Activated CD4-positive, alpha-beta T cell treated with anti-CD3 and anti-CD28 coated beads for 1 hour (primary cell): ENCODE results near the gene PAM16.
A peak's percentile ranks its signal among the peaks of the same experiment; 100 is the strongest.

Experiments used
- DNase-seq: peaks from one replicate; pipeline ENCODE4 v3.0.0-alpha.2; 2020

The PAM16 gene

GRCh38 chr16:4332623-4333307, 18.4 kb downstream of the PAM16 start:
- DNase-seq: no peak

- no peak for DNase-seq
Measured at GRCh38 chr16:4332083-4332482, 19.0 kb downstream of the PAM16 start.

GRCh38 chr16:4330277-4330874, 20.7 kb downstream of the PAM16 start:
- peak; percentile 57 for DNase-seq

- no peak for DNase-seq
Measured at GRCh38 chr16:4328782-4329775, 22.0 kb downstream of the PAM16 start.

GRCh38 chr16:4328046-4328781, 22.9 kb downstream of the PAM16 start:
- peak; percentile 44 for DNase-seq

- no peak for DNase-seq
Measured at GRCh38 chr16:4327386-4328045, 23.6 kb downstream of the PAM16 start.

- DNase-seq: no peak
Measured at GRCh38 chr16:4325253-4325758, 25.8 kb downstream of the PAM16 start.

- no peak for DNase-seq
Measured at GRCh38 chr16:4324492-4325252, 26.4 kb downstream of the PAM16 start.

- no peak for DNase-seq
Measured at GRCh38 chr16:4323845-4324488, 27.2 kb downstream of the PAM16 start.

- no peak for DNase-seq
Measured at GRCh38 chr16:4323071-4323844, 27.9 kb downstream of the PAM16 start.

- DNase-seq: no peak
Measured at GRCh38 chr16:4322121-4323052, 28.7 kb downstream of the PAM16 start.

GRCh38 chr16:4321286-4322120, 29.6 kb downstream of the PAM16 start:
- DNase-seq: no peak

GRCh38 chr16:4320571-4321137, 30.5 kb downstream of the PAM16 start:
- no peak for DNase-seq

- DNase-seq: no peak
Measured at GRCh38 chr16:4319454-4320421, 31.4 kb downstream of the PAM16 start.

GRCh38 chr16:4318967-4319366, 32.2 kb downstream of the PAM16 start:
- no peak for DNase-seq

GRCh38 chr16:4318451-4318910, 32.6 kb downstream of the PAM16 start:
- no peak for DNase-seq
